HepG2 (cell line): ENCODE results near the gene MTARC1.

ENCODE experiments used
- KLF9 ChIP-seq: IDR thresholded peaks from 2 replicates; pipeline ENCODE4 v1.6.1; 2016; ENCODE audit warnings: low read depth
- NFIC ChIP-seq: IDR thresholded peaks from 2 replicates; pipeline ENCODE4 v1.6.1; 2012; ENCODE audit warnings: mild to moderate bottlenecking, low read length, inconsistent platforms
- PHB2 ChIP-seq: fragments of 450-650 bp; IDR thresholded peaks from 2 replicates; pipeline ENCODE4 v1.6.1; 2018; ENCODE audit not compliant: partially characterized antibody
- PHF8 ChIP-seq: sonication (generic); formaldehyde crosslinking; IDR thresholded peaks from 2 replicates; pipeline ENCODE4 v1.5.0; 2020; ENCODE audit warnings: missing genetic modification reagents
- POLR2A ChIP-seq, 2 experiments: IDR thresholded peaks; 2 replicates each; pipeline ENCODE4 v1.6.1; 2011; ENCODE audit warnings: low read depth in 2 of 2, low read length in 2 of 2, mild to moderate bottlenecking in 1 of 2, moderate library complexity in 1 of 2; ENCODE audit not compliant: insufficient read depth in 1 of 2
- POLR2AphosphoS5 ChIP-seq: IDR thresholded peaks from 2 replicates; pipeline ENCODE4 v1.6.1; 2012; ENCODE audit warnings: low read depth, low read length
- SAP130 ChIP-seq: IDR thresholded peaks from 2 replicates; pipeline ENCODE4 v1.6.1; 2016; ENCODE audit warnings: low read depth
- STAT5B ChIP-seq: sonication (generic); formaldehyde crosslinking; IDR thresholded peaks from 2 replicates; pipeline ENCODE4 v1.4.0; 2020; ENCODE audit warnings: missing genetic modification reagents
- ZNF121 ChIP-seq: sonication (generic); formaldehyde crosslinking; IDR thresholded peaks from 2 replicates; pipeline ENCODE4 v1.5.0; 2020; ENCODE audit warnings: mild to moderate bottlenecking, missing genetic modification reagents
- ZNF501 ChIP-seq: sonication (generic); formaldehyde crosslinking; IDR thresholded peaks from 2 replicates; pipeline ENCODE4 v1.5.1; 2020; ENCODE audit warnings: mild to moderate bottlenecking, moderate library complexity, missing genetic modification reagents
- ZNF772 ChIP-seq: sonication (generic); formaldehyde crosslinking; IDR thresholded peaks from 2 replicates; pipeline ENCODE4 v1.5.0; 2020; ENCODE audit warnings: mild to moderate bottlenecking, missing genetic modification reagents
- TF ChIP-seq, protein P1 (sequence below): sonication (generic); formaldehyde crosslinking; IDR thresholded peaks from 2 replicates; pipeline ENCODE4 v1.5.0; 2020; ENCODE audit warnings: mild to moderate bottlenecking, missing genetic modification reagents, moderate library complexity

GRCh38 chr1:220746851-220747250, 39.9 kb upstream of the MTARC1 start:
- TF ChIP-seq POLR2AphosphoS5 (no peak), ZNF121 (CRISPR knock-in tag) (no peak), ZNF772 (no peak), POLR2A (IDR thresholded peaks at IDR 0.05; ENCODE audit: insufficient read depth in 1 of 2, low read depth in 2 of 2, low read length in 2 of 2) (no peak), ZNF501 (no peak), STAT5B (CRISPR knock-in tag) (no peak), PHB2 (no peak), SAP130 (CRISPR knock-in tag) (no peak), NFIC (no peak), PHF8 (CRISPR knock-in tag) (no peak), KLF9 (CRISPR knock-in tag) (no peak)
- TF ChIP-seq, protein P1, sequence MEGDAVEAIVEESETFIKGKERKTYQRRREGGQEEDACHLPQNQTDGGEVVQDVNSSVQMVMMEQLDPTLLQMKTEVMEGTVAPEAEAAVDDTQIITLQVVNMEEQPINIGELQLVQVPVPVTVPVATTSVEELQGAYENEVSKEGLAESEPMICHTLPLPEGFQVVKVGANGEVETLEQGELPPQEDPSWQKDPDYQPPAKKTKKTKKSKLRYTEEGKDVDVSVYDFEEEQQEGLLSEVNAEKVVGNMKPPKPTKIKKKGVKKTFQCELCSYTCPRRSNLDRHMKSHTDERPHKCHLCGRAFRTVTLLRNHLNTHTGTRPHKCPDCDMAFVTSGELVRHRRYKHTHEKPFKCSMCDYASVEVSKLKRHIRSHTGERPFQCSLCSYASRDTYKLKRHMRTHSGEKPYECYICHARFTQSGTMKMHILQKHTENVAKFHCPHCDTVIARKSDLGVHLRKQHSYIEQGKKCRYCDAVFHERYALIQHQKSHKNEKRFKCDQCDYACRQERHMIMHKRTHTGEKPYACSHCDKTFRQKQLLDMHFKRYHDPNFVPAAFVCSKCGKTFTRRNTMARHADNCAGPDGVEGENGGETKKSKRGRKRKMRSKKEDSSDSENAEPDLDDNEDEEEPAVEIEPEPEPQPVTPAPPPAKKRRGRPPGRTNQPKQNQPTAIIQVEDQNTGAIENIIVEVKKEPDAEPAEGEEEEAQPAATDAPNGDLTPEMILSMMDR (CRISPR knock-in tag) = no peak
